ENCODE measurements around the gene USP2.

USP2 gene

DNA sequence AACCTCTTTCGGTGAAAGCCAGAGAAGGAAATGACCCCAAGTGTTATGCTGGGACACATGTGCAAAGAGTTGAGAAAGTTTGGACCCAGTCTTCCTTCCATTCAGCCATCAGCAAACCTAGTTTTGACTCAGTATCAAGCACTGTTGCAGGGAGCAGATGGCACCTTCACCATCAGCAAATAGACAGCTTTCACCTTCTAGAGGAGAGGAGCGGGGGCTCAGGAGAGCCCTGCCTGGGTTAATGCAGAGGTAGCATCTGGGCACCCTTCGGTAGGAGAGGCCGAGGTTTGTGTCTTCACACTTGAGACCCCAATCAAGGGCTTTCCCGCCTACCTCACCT, 18.8 kb downstream of the USP2 start:
- H3K4me3 ChIP-seq (ENCODE audit: low read length), result no peak overlapping the region

DNA sequence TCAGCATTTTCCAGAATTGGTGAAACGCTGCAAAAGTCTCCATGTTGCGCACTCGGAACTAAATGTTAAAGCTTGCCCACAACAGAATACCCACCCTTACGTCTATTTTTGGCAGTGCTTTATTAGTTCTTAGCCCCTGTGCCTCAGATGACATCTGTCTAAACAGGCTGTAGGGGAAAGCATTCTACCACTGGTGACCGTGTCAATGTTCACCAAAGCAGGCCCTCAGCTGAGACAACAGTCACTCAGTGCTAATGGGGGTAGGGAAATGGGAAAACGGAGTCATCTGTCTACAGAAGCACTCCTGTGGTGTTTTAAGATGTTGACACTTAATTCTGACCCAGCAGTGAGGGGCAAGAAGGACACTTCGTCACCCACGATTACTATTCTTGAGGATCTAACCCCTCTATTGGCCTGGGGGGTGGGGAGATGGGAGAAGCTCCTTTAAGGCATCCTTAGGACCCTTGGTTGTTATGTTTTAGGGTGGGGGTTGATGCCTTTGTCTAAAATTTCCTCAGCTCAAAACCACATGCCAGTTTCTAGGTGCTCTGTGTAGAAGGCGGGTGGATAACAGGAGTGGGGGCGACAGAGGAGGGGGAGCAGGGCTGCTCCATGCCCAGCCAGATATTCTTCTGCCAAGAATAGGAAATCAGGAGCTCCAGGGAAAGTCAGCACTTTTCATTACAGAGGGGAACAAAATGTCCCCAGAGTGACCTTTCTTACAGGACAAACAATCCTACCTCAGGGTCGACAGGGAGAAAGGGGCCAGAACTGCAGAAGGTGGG, 19.4 kb downstream of the USP2 start:
- Histone ChIP-seq H3K4me1 (ENCODE audit: low read length) (peaks cover 12% of the 10 kb centered on the region), H3K36me3 (replicated peaks; ENCODE audit: insufficient read depth, low read length) (no peaks in the 10 kb centered on the region), H2AFZ (ENCODE audit: low read length) (no peak overlapping the region), H3K9me3 (replicated peaks; ENCODE audit: insufficient read depth, low read length) (no peaks in the 10 kb centered on the region), H4K20me1 (ENCODE audit: insufficient read depth, low read length) (no peaks in the 10 kb centered on the region), H3K4me2 (ENCODE audit: low read depth, low read length) (no peak overlapping the region), H3K9ac (ENCODE audit: low read length) (no peak overlapping the region), H3K79me2 (ENCODE audit: low read length) (no peaks in the 10 kb centered on the region), H3K4me3 (ENCODE audit: low read length) (no peak overlapping the region), H3K9me2 (replicated peaks; ENCODE audit: insufficient read depth, low read length) (no peaks in the 10 kb centered on the region), H3K27me3 (replicated peaks; ENCODE audit: insufficient read depth, low read length) (peaks cover 34% of the 10 kb centered on the region), H3F3A (ENCODE audit: insufficient read depth, low read length) (no peaks in the 10 kb centered on the region), H3K27ac (ENCODE audit: low read length) (no peak overlapping the region)
- no peak for TF ChIP-seq EZH2 (optimal IDR thresholded peaks at IDR 0.05; ENCODE audit: low read depth, low read length)
- no peak for TF ChIP-seq EZH2phosphoT487 (IDR thresholded peaks at IDR 0.05; ENCODE audit: low read length)
- TF ChIP-seq, protein P1, sequence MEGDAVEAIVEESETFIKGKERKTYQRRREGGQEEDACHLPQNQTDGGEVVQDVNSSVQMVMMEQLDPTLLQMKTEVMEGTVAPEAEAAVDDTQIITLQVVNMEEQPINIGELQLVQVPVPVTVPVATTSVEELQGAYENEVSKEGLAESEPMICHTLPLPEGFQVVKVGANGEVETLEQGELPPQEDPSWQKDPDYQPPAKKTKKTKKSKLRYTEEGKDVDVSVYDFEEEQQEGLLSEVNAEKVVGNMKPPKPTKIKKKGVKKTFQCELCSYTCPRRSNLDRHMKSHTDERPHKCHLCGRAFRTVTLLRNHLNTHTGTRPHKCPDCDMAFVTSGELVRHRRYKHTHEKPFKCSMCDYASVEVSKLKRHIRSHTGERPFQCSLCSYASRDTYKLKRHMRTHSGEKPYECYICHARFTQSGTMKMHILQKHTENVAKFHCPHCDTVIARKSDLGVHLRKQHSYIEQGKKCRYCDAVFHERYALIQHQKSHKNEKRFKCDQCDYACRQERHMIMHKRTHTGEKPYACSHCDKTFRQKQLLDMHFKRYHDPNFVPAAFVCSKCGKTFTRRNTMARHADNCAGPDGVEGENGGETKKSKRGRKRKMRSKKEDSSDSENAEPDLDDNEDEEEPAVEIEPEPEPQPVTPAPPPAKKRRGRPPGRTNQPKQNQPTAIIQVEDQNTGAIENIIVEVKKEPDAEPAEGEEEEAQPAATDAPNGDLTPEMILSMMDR (IDR thresholded peaks at IDR 0.05; ENCODE audit: low read length), result no peak
- DNase-seq, result no peak

More for the DNA sequence above, 18.8 kb downstream of the USP2 start:
- TF ChIP-seq EZH2phosphoT487 (IDR thresholded peaks at IDR 0.05; ENCODE audit: low read length) (no peak), EZH2 (optimal IDR thresholded peaks at IDR 0.05; ENCODE audit: low read depth, low read length) (no peak)
- TF ChIP-seq, protein P1 (IDR thresholded peaks at IDR 0.05; ENCODE audit: low read length), result no peak
- no peaks in the 10 kb centered on the region for H3K9me3 ChIP-seq (replicated peaks; ENCODE audit: insufficient read depth, low read length)
- H3K9me2 ChIP-seq (replicated peaks; ENCODE audit: insufficient read depth, low read length), result no peaks in the 10 kb centered on the region
- H3K9ac ChIP-seq (ENCODE audit: low read length), result no peak overlapping the region
- H3K79me2 ChIP-seq (ENCODE audit: low read length), result no peaks in the 10 kb centered on the region
- no peak overlapping the region for H2AFZ ChIP-seq (ENCODE audit: low read length)
- H3K36me3 ChIP-seq (replicated peaks; ENCODE audit: insufficient read depth, low read length), result no peaks in the 10 kb centered on the region
- peaks cover 12% of the 10 kb centered on the region for H3K4me1 ChIP-seq (ENCODE audit: low read length)
- no peaks in the 10 kb centered on the region for H3F3A ChIP-seq (ENCODE audit: insufficient read depth, low read length)
- H3K27ac ChIP-seq (ENCODE audit: low read length), result no peak overlapping the region
- DNase-seq, result no peak
- H3K27me3 ChIP-seq (replicated peaks; ENCODE audit: insufficient read depth, low read length), result peaks cover 34% of the 10 kb centered on the region
- no peaks in the 10 kb centered on the region for H4K20me1 ChIP-seq (ENCODE audit: insufficient read depth, low read length)
- H3K4me2 ChIP-seq (ENCODE audit: low read depth, low read length), result no peak overlapping the region

DNA sequence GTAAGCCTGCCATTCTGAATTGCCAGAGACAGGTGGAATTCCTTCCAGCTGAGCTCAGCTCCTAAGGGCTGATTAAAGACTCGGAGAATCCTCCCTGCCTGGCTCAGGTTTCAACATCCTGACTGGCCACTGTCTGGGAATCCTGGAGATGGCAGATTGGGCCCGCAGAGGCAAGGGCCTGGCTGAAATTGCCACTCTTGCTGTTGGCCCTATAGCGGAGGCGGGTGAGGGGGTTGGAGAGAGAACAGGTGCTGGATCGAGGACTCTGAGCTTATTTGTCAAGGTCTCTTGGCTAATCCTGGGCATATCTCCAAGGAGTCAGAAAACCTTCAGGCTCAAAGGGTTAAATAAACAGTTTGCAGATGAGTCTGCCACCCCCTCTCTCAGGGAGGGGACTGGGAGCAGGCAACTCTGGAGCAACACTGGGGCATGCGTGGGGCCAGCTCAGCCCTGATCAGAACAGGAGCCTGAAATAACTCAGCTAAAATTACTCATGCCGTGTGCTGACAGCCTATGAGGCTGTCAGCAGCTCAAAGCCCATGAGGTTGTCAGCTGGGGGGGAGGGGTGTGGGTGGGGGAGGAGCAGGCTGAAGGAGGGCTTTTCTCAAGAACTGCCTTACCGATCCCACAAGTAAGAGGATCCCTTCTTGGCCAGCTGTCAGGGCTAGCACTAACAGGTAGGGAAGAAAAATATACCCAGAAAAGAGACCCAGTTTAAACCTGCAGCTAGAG, 20.3 kb downstream of the USP2 start:
- H3K27me3 ChIP-seq (replicated peaks; ENCODE audit: insufficient read depth, low read length), result peaks cover 25% of the 10 kb centered on the region
- H3K4me1 ChIP-seq (ENCODE audit: low read length), result peaks cover 12% of the 10 kb centered on the region
- no peaks in the 10 kb centered on the region for H3F3A ChIP-seq (ENCODE audit: insufficient read depth, low read length)
- peak; percentile 30 for DNase-seq
- H3K4me2 ChIP-seq (ENCODE audit: low read depth, low read length), result peak overlapping the region; percentile 51
- H3K27ac ChIP-seq (ENCODE audit: low read length), result no peak overlapping the region
- H3K9ac ChIP-seq (ENCODE audit: low read length), result no peak overlapping the region
- H3K4me3 ChIP-seq (ENCODE audit: low read length), result no peak overlapping the region
- H4K20me1 ChIP-seq (ENCODE audit: insufficient read depth, low read length), result no peaks in the 10 kb centered on the region
- no peaks in the 10 kb centered on the region for H3K9me3 ChIP-seq (replicated peaks; ENCODE audit: insufficient read depth, low read length)
- H2AFZ ChIP-seq (ENCODE audit: low read length), result no peak overlapping the region
- H3K9me2 ChIP-seq (replicated peaks; ENCODE audit: insufficient read depth, low read length), result no peaks in the 10 kb centered on the region
- no peaks in the 10 kb centered on the region for H3K79me2 ChIP-seq (ENCODE audit: low read length)
- H3K36me3 ChIP-seq (replicated peaks; ENCODE audit: insufficient read depth, low read length), result no peaks in the 10 kb centered on the region
- no peak for TF ChIP-seq EZH2 (optimal IDR thresholded peaks at IDR 0.05; ENCODE audit: low read depth, low read length)
- TF ChIP-seq, protein P1 (IDR thresholded peaks at IDR 0.05; ENCODE audit: low read length), result no peak
- no peak for TF ChIP-seq EZH2phosphoT487 (IDR thresholded peaks at IDR 0.05; ENCODE audit: low read length)
